HEK293 (cell line): ENCODE results near the gene CCDC178.

Source experiments
- CTCF ChIA-PET: fragments of 350-600 bp; formaldehyde crosslinking; extraction: SDS; loops from one replicate; lab custom pipeline; 2021; ENCODE audit warnings: antibody characterized with exemption; lab: Yijun Ruan, JAX
- POLR2A ChIA-PET: fragments of 300-600 bp; formaldehyde crosslinking; extraction: SDS; loops from one replicate; lab custom pipeline; 2020; ENCODE audit warnings: antibody characterized with exemption, inconsistent platforms; lab: Yijun Ruan, JAX
- H3K27ac ChIP-seq: fragments of 200-500 bp; sonication (Bioruptor generic); 2 replicates; pipeline ENCODE4 v1.5.1; 2014; ENCODE audit warnings: low read depth, low read length, control low read depth, inconsistent platforms; ENCODE audit errors: extremely low read depth
- H3K36me3 ChIP-seq, 2 experiments: fragments of 200-500 bp in 1 of 2; sonication (Bioruptor generic) in 1 of 2; 1 replicate in 1 of 2; 2 replicates in 1 of 2; pipeline ENCODE4 v1.5.1; 2014 to 2017; ENCODE audit warnings: inconsistent platforms in 2 of 2, low read length in 2 of 2; ENCODE audit not compliant: control insufficient read depth in 2 of 2, insufficient read depth in 1 of 2
- H3K4me1 ChIP-seq: fragments of 200-500 bp; sonication (Bioruptor generic); 2 replicates; pipeline ENCODE4 v1.5.1; 2014; ENCODE audit warnings: mild to moderate bottlenecking, low read length, inconsistent platforms; ENCODE audit not compliant: control insufficient read depth, insufficient read depth
- H3K4me3 ChIP-seq: 2 replicates; pipeline ENCODE4 v1.5.1; 2011; ENCODE audit warnings: low read depth, mild to moderate bottlenecking, control low read depth, low read length, moderate library complexity
- H3K9me3 ChIP-seq: fragments of 200-500 bp; sonication (Bioruptor generic); 2 replicates; pipeline ENCODE4 v1.5.1; 2014; ENCODE audit warnings: low read depth, low read length, inconsistent platforms; ENCODE audit not compliant: control insufficient read depth, insufficient read depth
- FEZF1 ChIP-seq: fragments of 450-650 bp; formaldehyde crosslinking; IDR thresholded peaks from 2 replicates; pipeline ENCODE4 v1.5.1; 2016; ENCODE audit warnings: missing biosample characterization, missing genetic modification characterization
- MEIS1 ChIP-seq: sonication (generic); formaldehyde crosslinking; IDR thresholded peaks from 2 replicates; pipeline ENCODE4 v1.8.1; 2022; ENCODE audit warnings: missing genetic modification reagents, mild to moderate bottlenecking, borderline replicate concordance
- PRDM6 ChIP-seq: fragments of 450-650 bp; formaldehyde crosslinking; IDR thresholded peaks from 2 replicates; pipeline ENCODE4 v1.5.1; 2017; ENCODE audit warnings: missing biosample characterization, missing genetic modification characterization
- SETDB1 ChIP-seq: IDR thresholded peaks from one replicate; pipeline ENCODE4 v1.6.1; 2017; ENCODE audit warnings: mild to moderate bottlenecking, low read length, moderate library complexity, mixed read lengths; ENCODE audit not compliant: insufficient read length
- SP2 ChIP-seq: fragments of 450-650 bp; formaldehyde crosslinking; IDR thresholded peaks from 2 replicates; pipeline ENCODE4 v1.5.1; 2016; ENCODE audit warnings: missing biosample characterization, missing genetic modification characterization
- TCF7L2 ChIP-seq: IDR thresholded peaks from 2 replicates; pipeline ENCODE4 v1.6.1; 2011; ENCODE audit warnings: low read depth, mild to moderate bottlenecking, inconsistent platforms, low read length, moderate library complexity, borderline replicate concordance
- TRIM28 ChIP-seq: IDR thresholded peaks from 2 replicates; pipeline ENCODE4 v1.6.1; 2011; ENCODE audit warnings: low read length, control low read depth, borderline replicate concordance
- ZBTB20 ChIP-seq: fragments of 450-650 bp; formaldehyde crosslinking; IDR thresholded peaks from 2 replicates; pipeline ENCODE4 v1.5.1; 2016; ENCODE audit warnings: missing biosample characterization, missing genetic modification characterization
- ZFHX2 ChIP-seq: fragments of 450-650 bp; formaldehyde crosslinking; conservative IDR thresholded peaks from 2 replicates; pipeline ENCODE4 v1.5.1; 2016; ENCODE audit warnings: missing biosample characterization, missing genetic modification characterization
- ZNF112 ChIP-seq: fragments of 450-650 bp; formaldehyde crosslinking; IDR thresholded peaks from 2 replicates; pipeline ENCODE4 v1.5.0; 2017; ENCODE audit warnings: missing biosample characterization, missing genetic modification characterization
- ZNF2 ChIP-seq: fragments of 450-650 bp; formaldehyde crosslinking; IDR thresholded peaks from 2 replicates; pipeline ENCODE4 v1.5.1; 2016; ENCODE audit warnings: missing biosample characterization, missing genetic modification characterization
- ZNF266 ChIP-seq: fragments of 450-650 bp; formaldehyde crosslinking; IDR thresholded peaks from 2 replicates; pipeline ENCODE4 v1.5.1; 2016; ENCODE audit warnings: missing biosample characterization, missing genetic modification characterization, low read depth
- ZNF292 ChIP-seq: fragments of 450-650 bp; formaldehyde crosslinking; IDR thresholded peaks from 2 replicates; pipeline ENCODE4 v1.5.1; 2016; ENCODE audit warnings: low read depth, missing biosample characterization, missing genetic modification characterization, borderline replicate concordance
- ZNF354C ChIP-seq: fragments of 450-650 bp; formaldehyde crosslinking; IDR thresholded peaks from 2 replicates; pipeline ENCODE4 v1.5.1; 2016; ENCODE audit warnings: missing biosample characterization, missing genetic modification characterization, low read depth, borderline replicate concordance
- ZNF37A ChIP-seq: fragments of 450-650 bp; IDR thresholded peaks from 2 replicates; pipeline ENCODE4 v1.5.1; 2018; ENCODE audit warnings: missing biosample characterization, missing genetic modification characterization
- ZNF600 ChIP-seq: fragments of 450-650 bp; formaldehyde crosslinking; IDR thresholded peaks from 2 replicates; pipeline ENCODE4 v1.5.1; 2016; ENCODE audit warnings: missing biosample characterization, missing genetic modification characterization
- ZNF610 ChIP-seq: fragments of 450-650 bp; formaldehyde crosslinking; IDR thresholded peaks from 2 replicates; pipeline ENCODE4 v1.5.1; 2016; ENCODE audit warnings: missing biosample characterization, missing genetic modification characterization, borderline replicate concordance
- ZNF629 ChIP-seq: fragments of 450-650 bp; formaldehyde crosslinking; IDR thresholded peaks from 2 replicates; pipeline ENCODE4 v1.5.1; 2017; ENCODE audit warnings: missing biosample characterization, missing genetic modification characterization
- ZNF843 ChIP-seq: fragments of 450-650 bp; formaldehyde crosslinking; IDR thresholded peaks from 2 replicates; pipeline ENCODE4 v1.5.1; 2016; ENCODE audit warnings: missing biosample characterization, missing genetic modification characterization
- ZSCAN30 ChIP-seq: fragments of 450-650 bp; IDR thresholded peaks from 2 replicates; pipeline ENCODE4 v1.5.1; 2018; ENCODE audit warnings: missing biosample characterization, mild to moderate bottlenecking, missing genetic modification characterization, moderate library complexity

CCDC178 gene

GRCh38 chr18:33128581-33128980 lies 311.9 kb downstream of the CCDC178 start:
- Histone ChIP-seq H3K36me3 (no peaks in the 10 kb centered on the region), H3K4me3 (no peak overlapping the region), H3K9me3 (no peaks in the 10 kb centered on the region), H3K4me1 (0 out of 2 replicates have a peak, but pooled peaks cover 2% of the 10 kb centered on the region), H3K27ac (no peak overlapping the region)
- no peak for TF ChIP-seq ZNF37A (tag by site-specific recombination)
- TF ChIP-seq PRDM6 (tag by site-specific recombination), result peak; percentile 38; the same call in 1 of the 2 replicates
- ChIA-PET POLR2A (no interaction called here), CTCF (no interaction called here)

GRCh38 chr18:33123862-33124518 lies 316.5 kb downstream of the CCDC178 start:
- ChIA-PET CTCF (no interaction called here), POLR2A (no interaction called here)
- Histone ChIP-seq H3K36me3 (no peaks in the 10 kb centered on the region), H3K4me1 (0 out of 2 replicates have a peak, but pooled peaks cover 2% of the 10 kb centered on the region), H3K27ac (no peak overlapping the region), H3K9me3 (no peaks in the 10 kb centered on the region), H3K4me3 (no peak overlapping the region)
- TF ChIP-seq TCF7L2, result 0 out of 2 replicates have a peak, but pooled peaks have one; percentile 18
- TF ChIP-seq ZNF610, result peak; percentile 40; the same call in 1 of the 2 replicates
- TF ChIP-seq FEZF1 (tag by site-specific recombination), result peak; percentile 43; the same call in 1 of the 2 replicates
- no peak for TF ChIP-seq ZNF354C
- no peak for TF ChIP-seq ZNF629 (tag by site-specific recombination)
- peak; percentile 98 for TF ChIP-seq TRIM28
- TF ChIP-seq ZNF266, result peak; percentile 34; the same call in 1 of the 2 replicates
- no peak for TF ChIP-seq ZSCAN30 (tag by site-specific recombination)
- no peak for TF ChIP-seq ZNF292
- no peak for TF ChIP-seq MEIS1 (CRISPR knock-in tag)
- TF ChIP-seq ZNF843, result 0 out of 2 replicates have a peak, but pooled peaks have one; percentile 43
- peak; percentile 81; the same call in 1 of the 2 replicates for TF ChIP-seq ZNF2 (tag by site-specific recombination)
- no peak for TF ChIP-seq ZNF112 (tag by site-specific recombination)
- TF ChIP-seq ZFHX2 (tag by site-specific recombination), result no peak
- TF ChIP-seq ZBTB20 (tag by site-specific recombination), result peak; percentile 77
- TF ChIP-seq SETDB1, result no peak

- TF ChIP-seq FEZF1 (tag by site-specific recombination) (peak; percentile 83), SP2 (tag by site-specific recombination) (no peak), TRIM28 (0 out of 2 replicates have a peak, but pooled peaks have one; percentile 29), ZNF600 (tag by site-specific recombination) (no peak)
- H3K9me3 ChIP-seq, result no peaks in the 10 kb centered on the region
- H3K4me1 ChIP-seq, result no peaks in the 10 kb centered on the region
- no peak overlapping the region for H3K27ac ChIP-seq
- ChIA-PET CTCF (no interaction called here), POLR2A (no interaction called here)
- no peak overlapping the region for H3K4me3 ChIP-seq
- no peaks in the 10 kb centered on the region for H3K36me3 ChIP-seq
Measured at GRCh38 chr18:33116376-33116775, 324.1 kb downstream of the CCDC178 start.
